ENCODE data around the gene GABRD. TPM values are rescaled to one million over a fixed set of nuclear protein-coding genes. Genes with fewer than 3 reads are reported as not detected.

Gene GABRD
- total and polyA plus RNA-seq, 2 experiments from 2014 or later = 2.1 to 5.1 TPM

DNA sequence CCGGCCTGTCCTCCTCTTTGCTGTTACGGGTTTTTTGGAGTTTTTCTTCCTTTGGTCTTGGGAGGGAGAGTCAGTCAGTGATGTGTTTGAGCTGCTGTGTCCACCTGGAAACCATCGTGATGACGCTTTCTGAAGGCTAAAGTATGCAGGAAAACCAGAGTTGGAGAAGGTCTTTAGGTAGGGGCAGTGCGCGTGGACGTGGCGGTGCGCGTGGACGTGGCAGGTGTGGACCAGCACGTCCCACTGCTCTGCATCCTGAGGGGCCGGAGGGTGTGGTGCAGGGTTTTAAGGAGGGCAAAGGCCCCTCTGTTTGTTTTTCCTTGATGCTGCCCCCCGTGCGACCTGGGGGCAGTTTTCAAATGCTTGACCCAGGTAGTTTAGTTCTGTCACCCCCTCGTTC, 61.0 kb downstream of the GABRD start (continued):
- TF ChIP-seq, protein P1, sequence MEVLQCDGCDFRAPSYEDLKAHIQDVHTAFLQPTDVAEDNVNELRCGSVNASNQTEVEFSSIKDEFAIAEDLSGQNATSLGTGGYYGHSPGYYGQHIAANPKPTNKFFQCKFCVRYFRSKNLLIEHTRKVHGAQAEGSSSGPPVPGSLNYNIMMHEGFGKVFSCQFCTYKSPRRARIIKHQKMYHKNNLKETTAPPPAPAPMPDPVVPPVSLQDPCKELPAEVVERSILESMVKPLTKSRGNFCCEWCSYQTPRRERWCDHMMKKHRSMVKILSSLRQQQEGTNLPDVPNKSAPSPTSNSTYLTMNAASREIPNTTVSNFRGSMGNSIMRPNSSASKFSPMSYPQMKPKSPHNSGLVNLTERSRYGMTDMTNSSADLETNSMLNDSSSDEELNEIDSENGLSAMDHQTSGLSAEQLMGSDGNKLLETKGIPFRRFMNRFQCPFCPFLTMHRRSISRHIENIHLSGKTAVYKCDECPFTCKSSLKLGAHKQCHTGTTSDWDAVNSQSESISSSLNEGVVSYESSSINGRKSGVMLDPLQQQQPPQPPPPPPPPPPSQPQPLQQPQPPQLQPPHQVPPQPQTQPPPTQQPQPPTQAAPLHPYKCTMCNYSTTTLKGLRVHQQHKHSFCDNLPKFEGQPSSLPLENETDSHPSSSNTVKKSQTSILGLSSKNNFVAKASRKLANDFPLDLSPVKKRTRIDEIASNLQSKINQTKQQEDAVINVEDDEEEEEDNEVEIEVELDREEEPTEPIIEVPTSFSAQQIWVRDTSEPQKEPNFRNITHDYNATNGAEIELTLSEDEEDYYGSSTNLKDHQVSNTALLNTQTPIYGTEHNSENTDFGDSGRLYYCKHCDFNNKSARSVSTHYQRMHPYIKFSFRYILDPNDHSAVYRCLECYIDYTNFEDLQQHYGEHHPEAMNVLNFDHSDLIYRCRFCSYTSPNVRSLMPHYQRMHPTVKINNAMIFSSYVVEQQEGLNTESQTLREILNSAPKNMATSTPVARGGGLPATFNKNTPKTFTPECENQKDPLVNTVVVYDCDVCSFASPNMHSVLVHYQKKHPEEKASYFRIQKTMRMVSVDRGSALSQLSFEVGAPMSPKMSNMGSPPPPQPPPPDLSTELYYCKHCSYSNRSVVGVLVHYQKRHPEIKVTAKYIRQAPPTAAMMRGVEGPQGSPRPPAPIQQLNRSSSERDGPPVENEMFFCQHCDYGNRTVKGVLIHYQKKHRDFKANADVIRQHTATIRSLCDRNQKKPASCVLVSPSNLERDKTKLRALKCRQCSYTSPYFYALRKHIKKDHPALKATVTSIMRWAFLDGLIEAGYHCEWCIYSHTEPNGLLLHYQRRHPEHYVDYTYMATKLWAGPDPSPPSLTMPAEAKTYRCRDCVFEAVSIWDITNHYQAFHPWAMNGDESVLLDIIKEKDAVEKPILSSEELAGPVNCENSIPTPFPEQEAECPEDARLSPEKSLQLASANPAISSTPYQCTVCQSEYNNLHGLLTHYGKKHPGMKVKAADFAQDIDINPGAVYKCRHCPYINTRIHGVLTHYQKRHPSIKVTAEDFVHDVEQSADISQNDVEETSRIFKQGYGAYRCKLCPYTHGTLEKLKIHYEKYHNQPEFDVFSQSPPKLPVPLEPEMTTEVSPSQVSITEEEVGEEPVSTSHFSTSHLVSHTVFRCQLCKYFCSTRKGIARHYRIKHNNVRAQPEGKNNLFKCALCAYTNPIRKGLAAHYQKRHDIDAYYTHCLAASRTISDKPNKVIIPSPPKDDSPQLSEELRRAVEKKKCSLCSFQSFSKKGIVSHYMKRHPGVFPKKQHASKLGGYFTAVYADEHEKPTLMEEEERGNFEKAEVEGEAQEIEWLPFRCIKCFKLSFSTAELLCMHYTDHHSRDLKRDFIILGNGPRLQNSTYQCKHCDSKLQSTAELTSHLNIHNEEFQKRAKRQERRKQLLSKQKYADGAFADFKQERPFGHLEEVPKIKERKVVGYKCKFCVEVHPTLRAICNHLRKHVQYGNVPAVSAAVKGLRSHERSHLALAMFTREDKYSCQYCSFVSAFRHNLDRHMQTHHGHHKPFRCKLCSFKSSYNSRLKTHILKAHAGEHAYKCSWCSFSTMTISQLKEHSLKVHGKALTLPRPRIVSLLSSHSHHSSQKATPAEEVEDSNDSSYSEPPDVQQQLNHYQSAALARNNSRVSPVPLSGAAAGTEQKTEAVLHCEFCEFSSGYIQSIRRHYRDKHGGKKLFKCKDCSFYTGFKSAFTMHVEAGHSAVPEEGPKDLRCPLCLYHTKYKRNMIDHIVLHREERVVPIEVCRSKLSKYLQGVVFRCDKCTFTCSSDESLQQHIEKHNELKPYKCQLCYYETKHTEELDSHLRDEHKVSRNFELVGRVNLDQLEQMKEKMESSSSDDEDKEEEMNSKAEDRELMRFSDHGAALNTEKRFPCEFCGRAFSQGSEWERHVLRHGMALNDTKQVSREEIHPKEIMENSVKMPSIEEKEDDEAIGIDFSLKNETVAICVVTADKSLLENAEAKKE (CRISPR knock-in tag; IDR thresholded peaks at IDR 0.05) = no peak
- TF ChIP-seq, protein P2, sequence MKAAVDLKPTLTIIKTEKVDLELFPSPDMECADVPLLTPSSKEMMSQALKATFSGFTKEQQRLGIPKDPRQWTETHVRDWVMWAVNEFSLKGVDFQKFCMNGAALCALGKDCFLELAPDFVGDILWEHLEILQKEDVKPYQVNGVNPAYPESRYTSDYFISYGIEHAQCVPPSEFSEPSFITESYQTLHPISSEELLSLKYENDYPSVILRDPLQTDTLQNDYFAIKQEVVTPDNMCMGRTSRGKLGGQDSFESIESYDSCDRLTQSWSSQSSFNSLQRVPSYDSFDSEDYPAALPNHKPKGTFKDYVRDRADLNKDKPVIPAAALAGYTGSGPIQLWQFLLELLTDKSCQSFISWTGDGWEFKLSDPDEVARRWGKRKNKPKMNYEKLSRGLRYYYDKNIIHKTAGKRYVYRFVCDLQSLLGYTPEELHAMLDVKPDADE (IDR thresholded peaks at IDR 0.05) = no peak
- TF ChIP-seq EZH2phosphoT487 (IDR thresholded peaks at IDR 0.05; ENCODE audit: unreplicated experiment) = no peak
- TF ChIP-seq POLR2AphosphoS5 (IDR thresholded peaks at IDR 0.05; ENCODE audit: low read depth) = no peak
- TF ChIP-seq NANOG (IDR thresholded peaks at IDR 0.05; ENCODE audit: borderline replicate concordance) = no peak
- TF ChIP-seq ZNF331 (CRISPR knock-in tag; IDR thresholded peaks at IDR 0.05; ENCODE audit: low read depth) = no peak
- TF ChIP-seq EZH2 (IDR thresholded peaks at IDR 0.05; ENCODE audit: low read depth, unreplicated experiment) = no peak

Other genes starting within 250 kb of the GABRD start
- 62.8 and 73.2 TPM in 2 replicates for gene NADK, start 240.9 kb upstream of the GABRD start, total RNA-seq (2014; rRNA removed; shearing (Covaris generic))
- 45.3 and 47.2 TPM in 2 replicates for gene NADK, start 240.9 kb upstream of the GABRD start, polyA plus RNA-seq (2016; fragmentation: Nextera tagmentation; extraction: Ambion mirVana)
- 138 and 147 TPM in 2 replicates for gene GNB1, start 128.3 kb upstream of the GABRD start, total RNA-seq (2014; rRNA removed; shearing (Covaris generic))
- gene GNB1, start 128.3 kb upstream of the GABRD start, polyA plus RNA-seq (2016; fragmentation: Nextera tagmentation; extraction: Ambion mirVana) = 65.4 and 78.6 TPM in 2 replicates
- 0.82 and 0.87 TPM in 2 replicates for gene CALML6, start 104.1 kb upstream of the GABRD start, total RNA-seq (2014; rRNA removed; shearing (Covaris generic))
- 0.42 TPM in 1 of 2 replicates, not detected in the other for gene CALML6, start 104.1 kb upstream of the GABRD start, polyA plus RNA-seq (2016; fragmentation: Nextera tagmentation; extraction: Ambion mirVana)
- 13.4 and 19.5 TPM in 2 replicates for gene TMEM52, start 100.1 kb upstream of the GABRD start, total RNA-seq (2014; rRNA removed; shearing (Covaris generic))
- 22.0 and 25.0 TPM in 2 replicates for gene TMEM52, start 100.1 kb upstream of the GABRD start, polyA plus RNA-seq (2016; fragmentation: Nextera tagmentation; extraction: Ambion mirVana)
- gene CFAP74, start 15.6 kb upstream of the GABRD start, total RNA-seq (2014; rRNA removed; shearing (Covaris generic)) = 0.16 TPM in 1 of 2 replicates, not detected in the other
- gene CFAP74, start 15.6 kb upstream of the GABRD start, polyA plus RNA-seq (2016; fragmentation: Nextera tagmentation; extraction: Ambion mirVana) = 0.21 and 0.24 TPM in 2 replicates
- gene PRKCZ, start 31.1 kb downstream of the GABRD start, total RNA-seq (2014; rRNA removed; shearing (Covaris generic)) = 36.9 and 42.3 TPM in 2 replicates
- 22.5 and 26.2 TPM in 2 replicates for gene PRKCZ, start 31.1 kb downstream of the GABRD start, polyA plus RNA-seq (2016; fragmentation: Nextera tagmentation; extraction: Ambion mirVana)
- 54.3 and 79.1 TPM in 2 replicates for gene FAAP20, start 175.4 kb downstream of the GABRD start, total RNA-seq (2014; rRNA removed; shearing (Covaris generic))
- gene FAAP20, start 175.4 kb downstream of the GABRD start, polyA plus RNA-seq (2016; fragmentation: Nextera tagmentation; extraction: Ambion mirVana) = 167 and 173 TPM in 2 replicates
- 62.8 and 66.8 TPM in 2 replicates for gene SKI, start 209.0 kb downstream of the GABRD start, total RNA-seq (2014; rRNA removed; shearing (Covaris generic))
- gene SKI, start 209.0 kb downstream of the GABRD start, polyA plus RNA-seq (2016; fragmentation: Nextera tagmentation; extraction: Ambion mirVana) = 9.3 and 10.4 TPM in 2 replicates